ENCODE results near the gene COL7A1.

DNA sequence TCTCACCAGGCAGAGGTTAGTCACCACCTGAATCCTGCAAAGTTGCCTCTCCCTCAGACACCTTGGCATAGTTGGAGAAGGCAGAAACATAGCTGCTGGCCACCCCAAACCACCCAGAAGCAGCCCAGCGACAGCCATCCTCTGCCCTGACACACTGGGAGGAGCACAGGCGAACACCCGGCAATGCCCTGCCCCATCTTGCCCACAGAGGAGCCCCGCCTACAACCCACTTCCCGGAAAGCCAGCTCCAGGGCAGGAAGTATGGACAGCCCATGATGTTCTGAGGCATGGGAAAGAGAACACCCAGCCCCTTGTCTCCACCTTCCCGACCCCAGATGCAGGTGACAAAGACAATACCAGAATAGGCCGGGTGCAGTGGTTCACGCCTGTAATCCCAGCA, 78.6 kb downstream of the COL7A1 start:
- TF ChIP-seq FOXM1 (IDR thresholded peaks at IDR 0.05; ENCODE audit: borderline replicate concordance) (no peak), NFRKB (IDR thresholded peaks at IDR 0.05) (no peak)
